ELF-1 (cell line): ENCODE results near the gene VAV3.

ENCODE experiments used
- DNase-seq: peaks from one replicate; pipeline ENCODE4 v3.0.0-alpha.2; 2016; ENCODE audit warnings: low read depth, low spot score

Gene VAV3

DNA sequence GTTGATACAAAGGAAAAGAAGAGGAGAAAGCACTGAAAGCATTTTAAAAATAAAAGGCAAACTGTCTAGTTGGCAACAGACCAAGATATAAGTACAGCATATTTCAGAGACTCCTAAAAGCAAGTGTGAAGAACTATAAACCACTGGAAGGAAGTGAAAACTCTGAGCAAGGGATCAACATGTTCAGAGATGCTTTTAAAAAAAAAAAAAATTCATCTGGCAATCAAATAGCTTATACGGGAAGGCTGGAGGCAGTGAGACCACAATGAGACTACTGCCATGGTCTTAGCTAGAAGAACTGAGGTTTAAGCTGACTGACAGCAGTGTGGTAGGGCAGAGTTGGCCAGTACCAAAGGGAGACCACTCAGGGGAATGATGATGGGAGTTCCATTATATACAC is 124.3 kb downstream of the VAV3 start:
- DNase-seq, result no peak

DNA sequence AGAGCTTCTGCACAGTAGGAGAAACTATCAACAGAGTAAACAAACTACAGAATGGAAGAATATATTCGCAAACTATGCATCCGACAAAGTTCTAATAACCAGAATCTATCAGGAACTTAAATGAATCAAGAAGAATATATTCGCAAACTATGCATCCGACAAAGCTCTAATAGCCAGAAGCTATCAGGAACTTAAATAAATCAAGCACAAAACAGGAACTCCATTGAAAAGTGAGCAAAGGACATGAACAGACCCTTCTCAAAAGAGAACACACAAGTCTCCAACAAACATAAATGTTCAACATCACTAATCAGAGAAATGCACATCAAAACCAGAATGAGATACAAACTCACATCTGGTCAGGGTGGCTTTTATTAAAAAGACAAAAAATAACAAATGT is 126.9 kb downstream of the VAV3 start:
- no peak for DNase-seq

GRCh38 chr1:107835151-107835670 is 129.8 kb downstream of the VAV3 start:
- no peak for DNase-seq

- DNase-seq, result no peak
These were observed 131.9 kb downstream of the VAV3 start for GRCh38 chr1:107833061-107833460.

DNA sequence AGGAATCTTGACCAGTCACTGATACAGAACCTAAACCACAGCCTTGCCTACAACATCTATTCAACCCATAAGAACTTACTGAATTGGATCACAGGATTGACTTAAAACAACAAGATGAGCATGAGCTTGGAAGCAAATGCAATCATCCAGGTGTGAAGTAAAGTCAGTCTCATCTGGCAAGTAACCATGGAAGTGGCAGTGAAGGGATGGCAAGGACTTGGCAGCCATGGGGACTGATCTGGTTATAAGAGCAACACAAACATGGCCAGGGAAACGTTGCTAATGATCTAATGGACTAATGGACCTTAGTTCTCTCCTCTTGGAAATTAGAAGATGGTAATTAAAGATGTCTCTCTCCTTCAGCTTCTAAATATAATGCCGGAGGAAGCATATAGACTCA is 133.1 kb downstream of the VAV3 start:
- no peak for DNase-seq

DNA sequence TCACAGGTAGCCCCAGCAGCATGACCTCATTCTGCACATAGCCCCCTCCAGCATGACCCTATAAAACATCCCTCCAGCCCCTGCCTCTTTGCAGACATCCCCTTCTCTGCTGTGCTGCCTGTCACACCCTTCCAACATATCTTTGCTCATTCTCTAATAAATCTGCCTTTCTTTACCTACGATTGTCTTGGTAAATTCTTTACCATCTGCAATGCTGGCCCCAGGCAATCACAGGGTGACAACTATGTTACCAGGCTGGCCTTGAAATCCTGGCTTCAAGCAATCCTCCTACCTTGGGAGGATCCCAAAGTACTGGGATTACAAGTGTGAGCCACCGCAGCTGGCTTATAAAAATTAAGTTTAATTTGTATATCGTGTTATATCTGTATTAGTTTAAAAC is 134.5 kb downstream of the VAV3 start:
- DNase-seq, result peak; percentile 37

DNA sequence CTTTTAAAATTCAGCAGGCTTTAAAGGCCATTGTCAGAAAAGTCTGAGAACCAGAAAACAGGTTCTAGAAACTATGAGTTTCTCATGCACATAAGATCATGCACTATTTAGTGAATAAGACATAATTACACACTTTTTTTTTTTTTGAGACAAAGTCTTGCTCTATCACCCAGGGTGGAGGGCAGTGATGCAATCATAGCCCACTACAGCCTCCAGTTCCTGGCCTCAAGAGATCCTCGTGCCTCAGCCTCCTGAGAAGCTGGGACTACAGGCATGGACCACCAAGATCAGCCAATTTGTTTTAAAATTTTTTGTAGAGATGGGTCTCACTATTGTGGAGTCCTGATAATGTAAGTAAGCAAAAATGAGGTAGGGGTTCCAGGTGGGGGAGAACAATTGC is 134.9 kb downstream of the VAV3 start:
- no peak for DNase-seq

GRCh38 chr1:107829036-107829770 is 135.8 kb downstream of the VAV3 start:
- no peak for DNase-seq

- DNase-seq, result no peak
These were observed 140.0 kb downstream of the VAV3 start for GRCh38 chr1:107824946-107825345.

- no peak for DNase-seq
These were observed 143.6 kb downstream of the VAV3 start for GRCh38 chr1:107821340-107821739.

DNA sequence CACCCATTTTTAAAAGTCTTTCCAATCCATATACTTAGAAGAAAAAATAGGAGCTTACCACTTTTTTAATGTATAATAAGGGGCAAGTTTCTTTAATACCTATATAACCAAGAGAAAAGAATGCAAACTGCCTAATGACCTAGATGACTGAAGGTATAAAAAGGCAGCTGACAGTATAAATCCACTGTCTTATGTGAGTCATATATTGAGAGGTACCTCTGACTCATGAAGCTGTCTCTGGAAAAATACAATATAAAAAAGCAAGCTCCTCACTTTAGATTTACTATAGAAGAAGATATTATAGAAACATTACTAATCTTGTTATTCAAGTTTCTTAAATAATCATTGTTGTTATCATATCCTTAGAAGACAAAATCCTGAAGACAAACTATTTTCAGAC is 144.2 kb downstream of the VAV3 start:
- no peak for DNase-seq

DNA sequence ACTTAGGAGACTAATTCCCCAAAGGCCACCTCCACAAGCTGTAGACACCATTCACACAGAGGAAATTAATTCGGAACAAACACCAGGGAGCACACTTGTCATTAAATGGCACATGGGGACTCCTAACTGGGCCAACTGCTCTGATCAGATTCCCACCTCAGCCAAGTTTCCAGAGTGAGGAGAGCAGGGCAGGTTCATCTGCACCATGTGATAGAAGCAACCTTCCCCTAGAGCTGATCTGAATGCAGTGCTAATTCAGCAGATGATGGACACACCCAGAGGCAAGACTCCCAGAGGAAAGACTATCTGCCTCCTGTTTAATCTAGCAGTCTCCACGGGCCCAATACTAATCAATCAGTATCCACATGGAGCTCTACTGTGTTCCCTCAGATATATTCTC is 147.0 kb downstream of the VAV3 start:
- no peak for DNase-seq

DNA sequence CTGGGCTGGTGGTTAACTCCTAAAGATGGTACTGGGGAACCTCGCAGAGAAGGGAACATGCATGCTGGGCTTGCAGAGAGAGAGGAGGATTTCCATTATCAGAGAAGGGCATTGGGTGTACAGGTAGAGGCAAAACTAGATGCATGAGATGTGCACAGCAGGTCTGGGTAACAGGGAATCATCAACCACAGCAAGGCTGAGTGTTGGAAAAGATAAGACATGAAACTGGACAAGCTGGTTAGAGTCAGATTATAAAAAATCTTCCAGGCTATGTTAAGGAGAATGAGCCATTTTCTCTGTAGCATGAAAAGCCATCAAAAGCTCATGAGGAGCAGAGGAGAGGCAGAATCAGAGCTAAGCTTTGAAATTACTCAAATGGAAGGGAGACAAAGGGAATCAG is 147.8 kb downstream of the VAV3 start:
- DNase-seq, result no peak

DNA sequence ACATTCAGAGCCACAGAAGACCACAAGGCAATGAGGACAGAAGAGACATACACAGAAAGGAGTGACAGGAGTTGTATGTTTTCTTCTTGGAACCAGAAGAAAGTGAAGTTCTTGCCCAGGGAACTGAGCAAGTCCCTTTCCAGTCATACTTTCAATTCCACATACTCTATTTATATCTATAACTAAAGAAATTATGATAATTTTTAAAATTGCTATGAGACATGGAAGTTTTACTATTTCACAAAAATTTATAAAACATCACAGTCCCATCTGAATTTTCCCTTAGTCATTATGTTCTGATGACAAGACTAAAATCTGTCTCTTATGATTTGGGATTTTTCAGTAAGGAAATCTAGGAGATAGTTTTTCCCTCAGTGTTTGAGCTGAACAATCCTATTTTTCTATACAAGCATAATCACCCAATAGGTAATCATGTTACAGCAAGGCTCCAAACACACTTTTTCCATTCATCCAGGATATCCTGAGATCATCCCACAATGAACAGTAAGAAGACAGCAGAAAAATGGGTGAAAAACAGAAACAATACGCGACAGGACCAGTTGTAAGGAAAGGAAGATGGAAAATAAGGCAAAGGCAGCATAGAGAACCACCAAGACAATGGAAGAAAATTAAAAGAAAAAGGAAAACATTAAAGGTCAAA is 154.6 kb downstream of the VAV3 start:
- DNase-seq, result no peak

DNA sequence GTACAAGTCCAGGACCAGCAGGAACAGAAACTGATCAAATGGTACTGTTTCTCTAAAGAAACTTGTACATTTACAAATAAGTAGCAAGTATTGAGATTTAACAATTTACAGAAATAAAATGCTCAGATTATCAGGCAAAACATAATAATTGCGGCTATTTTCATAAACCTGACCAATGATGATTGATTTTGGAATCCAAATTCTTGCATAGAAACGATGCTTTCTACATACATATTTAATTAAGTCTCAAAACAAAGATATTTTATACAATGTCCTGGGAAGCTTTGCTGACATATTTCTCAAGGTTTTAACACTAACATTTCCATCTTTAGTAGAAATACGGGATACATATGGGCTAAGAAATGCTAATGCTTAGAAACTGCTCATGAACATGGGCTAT is 157.1 kb downstream of the VAV3 start:
- no peak for DNase-seq

- DNase-seq, result no peak
These were observed 157.6 kb downstream of the VAV3 start for GRCh38 chr1:107807405-107807804.

- no peak for DNase-seq
These were observed 158.1 kb downstream of the VAV3 start for GRCh38 chr1:107806902-107807301.

- DNase-seq, result no peak
These were observed 160.2 kb downstream of the VAV3 start for GRCh38 chr1:107804741-107805140.

DNA sequence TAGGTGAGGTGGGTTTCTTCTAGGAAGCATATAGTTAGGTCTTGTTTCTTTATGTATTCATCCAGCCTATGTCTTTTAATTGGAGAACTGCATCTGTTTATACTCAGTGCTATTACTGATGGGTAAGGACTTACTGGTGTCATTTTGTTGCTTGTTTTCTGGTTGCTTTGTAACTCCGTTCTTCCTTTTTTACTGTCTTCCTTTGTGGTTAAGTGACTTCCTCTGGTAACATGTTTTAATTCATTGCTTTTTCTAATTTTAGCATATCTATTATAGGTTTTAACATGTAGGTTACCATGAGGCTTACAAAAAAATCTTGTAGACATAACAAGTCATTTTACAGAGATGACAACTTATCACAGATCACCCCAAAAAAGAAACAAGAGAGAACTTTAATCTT is 160.8 kb downstream of the VAV3 start:
- DNase-seq, result no peak

DNA sequence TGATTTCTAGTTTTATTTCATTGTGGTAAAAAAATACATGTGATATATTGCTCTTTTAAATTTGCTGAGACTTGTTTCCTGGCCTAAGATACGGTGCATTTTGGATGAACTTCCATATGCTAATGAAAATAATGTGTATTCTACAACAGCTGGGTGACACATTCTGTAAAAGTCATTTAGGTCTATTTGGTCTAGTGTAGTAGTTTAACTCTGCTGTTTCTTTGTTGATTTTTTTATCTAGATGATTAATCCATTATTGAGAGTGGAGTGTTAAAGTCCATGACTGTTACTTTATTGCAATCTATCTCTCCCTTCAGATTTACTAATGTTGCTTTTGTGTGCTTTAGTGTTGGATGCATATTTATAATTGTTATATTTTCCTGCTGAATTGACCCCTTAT is 161.4 kb downstream of the VAV3 start:
- no peak for DNase-seq

DNA sequence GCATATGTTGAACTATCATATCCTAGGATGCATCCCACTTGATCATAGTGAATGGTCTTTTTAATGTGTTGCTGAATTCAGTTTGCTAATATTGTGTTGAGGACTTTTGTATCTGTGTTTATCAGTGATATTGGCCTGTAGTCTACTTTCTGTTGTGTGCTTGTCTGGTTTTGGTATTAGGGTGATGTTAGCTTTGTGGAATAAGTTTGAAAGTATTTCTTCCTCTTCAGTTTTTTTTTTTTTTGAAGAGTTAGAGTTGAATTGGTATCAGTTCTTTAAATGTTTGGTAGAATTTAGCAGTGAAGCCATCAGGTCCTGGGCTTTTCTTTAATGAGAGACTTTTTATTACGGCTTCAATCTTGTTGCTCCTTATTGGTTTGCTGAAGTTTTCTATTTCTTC is 162.3 kb downstream of the VAV3 start:
- DNase-seq, result no peak

GRCh38 chr1:107795994-107796393 is 169.0 kb downstream of the VAV3 start:
- no peak for DNase-seq

DNA sequence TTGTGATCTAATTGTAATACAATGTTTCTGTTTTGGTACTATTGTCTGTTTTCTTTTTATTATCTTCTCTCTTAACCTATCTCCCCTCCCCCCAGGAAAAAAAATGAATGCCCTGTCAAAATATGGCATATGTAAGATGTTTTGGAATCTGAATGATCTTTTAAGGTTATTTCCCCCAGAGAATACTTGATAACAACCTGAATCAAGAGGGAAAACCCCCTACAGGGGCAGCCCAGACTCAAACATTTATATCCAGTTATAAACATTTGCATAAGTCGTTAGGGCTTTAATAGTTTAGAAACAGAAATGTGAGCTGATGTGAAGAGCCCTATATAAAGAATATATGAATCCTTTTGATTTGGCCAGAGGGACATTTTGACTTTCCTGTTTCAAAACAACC is 169.5 kb downstream of the VAV3 start:
- no peak for DNase-seq
